Activated T-cell treated with anti-CD3 and anti-CD28 coated beads for 48 hours (primary cell): Measurements from ENCODE around the gene PTPRG.

Experiments used
- DNase-seq: peaks from one replicate; pipeline ENCODE4 v3.0.0-alpha.2; 2020; ENCODE audit warnings: low read depth

The PTPRG gene

DNA sequence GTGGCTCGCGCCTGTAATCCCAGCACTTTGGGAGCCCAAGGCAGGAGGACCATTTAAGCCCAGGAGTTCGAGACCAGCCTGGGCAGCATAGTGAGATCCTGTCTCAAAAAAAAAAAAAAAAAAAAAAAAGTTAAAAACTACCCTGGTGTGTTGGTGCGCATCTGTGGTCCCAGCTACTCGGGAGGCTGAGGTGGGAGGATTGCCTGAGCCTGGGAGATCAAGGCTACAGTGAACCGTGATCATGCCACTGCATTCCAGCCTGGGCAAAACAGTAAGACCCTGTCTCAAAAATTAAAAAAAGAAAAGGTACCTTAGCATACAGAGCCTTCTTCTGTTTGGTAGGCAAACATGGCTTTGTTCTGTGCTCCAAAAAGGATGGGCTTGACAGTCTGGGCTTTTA is 57.5 kb downstream of the PTPRG start:
- no peak for DNase-seq

DNA sequence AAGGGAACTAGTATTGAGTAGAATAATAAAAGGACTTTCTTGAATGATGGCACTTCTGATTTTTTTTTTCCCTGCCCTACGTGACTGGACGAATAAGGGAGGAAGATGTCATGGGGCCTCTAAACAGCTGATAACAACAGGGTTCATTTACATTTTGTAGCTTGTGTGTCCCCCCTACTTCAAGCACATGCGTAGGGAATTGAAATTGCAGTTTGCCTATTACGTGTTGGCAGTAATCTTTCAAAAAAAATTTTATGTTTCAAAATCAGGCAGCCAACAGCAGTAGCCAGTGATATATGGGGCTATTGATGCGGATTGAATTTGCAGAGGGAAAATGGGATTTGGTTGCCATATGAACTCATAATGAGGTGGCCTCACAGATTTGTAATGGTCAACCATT is 58.7 kb downstream of the PTPRG start:
- no peak for DNase-seq

DNA sequence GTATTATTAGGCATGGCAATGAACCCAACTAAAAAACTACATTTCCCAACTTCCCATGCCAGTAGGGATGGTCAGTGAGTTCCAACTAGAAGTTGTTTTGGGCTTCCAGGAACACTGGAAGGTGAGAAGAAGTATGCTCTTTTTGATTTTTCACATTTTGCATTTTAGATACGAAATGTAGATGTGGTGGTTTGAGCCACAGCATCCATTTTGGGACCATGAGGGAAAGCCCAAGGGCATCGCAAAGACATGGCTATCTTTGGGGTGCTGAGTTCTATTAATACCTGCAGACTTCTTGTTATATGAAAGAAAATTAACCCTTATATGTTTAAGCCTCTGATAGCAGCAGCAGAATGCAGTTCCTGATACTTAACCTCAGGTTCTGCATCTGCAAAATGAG is 62.9 kb downstream of the PTPRG start:
- no peak for DNase-seq

DNA sequence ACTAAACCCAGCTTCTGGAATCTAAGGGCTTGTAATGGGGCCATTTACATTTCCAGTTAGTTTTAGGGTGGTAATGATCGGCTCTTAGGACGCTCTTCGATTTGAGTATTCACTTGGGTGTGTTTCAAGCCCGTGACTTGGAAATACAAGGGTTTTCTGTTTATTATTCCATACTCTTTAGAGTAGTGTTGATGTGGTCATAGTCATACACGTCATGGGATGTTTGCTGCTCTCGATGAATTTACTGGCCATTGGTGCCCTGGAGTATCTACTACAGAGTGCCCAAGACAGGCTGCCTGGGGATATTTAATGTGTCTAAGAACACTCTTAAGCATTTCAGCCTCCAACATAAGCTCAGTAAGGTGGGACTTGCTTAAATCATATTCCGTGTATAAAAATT is 64.1 kb downstream of the PTPRG start:
- no peak for DNase-seq

DNA sequence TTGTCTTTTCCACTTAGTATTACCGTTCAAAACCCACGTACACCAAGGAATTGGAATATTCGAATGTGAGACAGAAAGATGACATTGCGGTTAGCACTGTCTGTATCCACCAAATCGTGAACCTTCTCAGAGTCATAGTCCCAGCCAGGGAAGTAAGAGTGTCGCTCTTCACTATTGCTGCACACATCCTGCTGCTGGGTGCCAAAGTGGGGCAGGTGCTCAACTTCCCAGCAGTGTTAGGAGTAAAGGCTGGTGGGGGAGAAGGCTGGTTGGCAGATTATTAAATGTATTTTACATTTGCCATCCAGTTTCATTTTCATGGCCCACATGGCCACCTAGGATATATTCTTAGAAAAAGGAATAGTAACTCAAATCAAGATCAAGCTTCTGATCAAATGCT is 65.1 kb downstream of the PTPRG start:
- no peak for DNase-seq

DNA sequence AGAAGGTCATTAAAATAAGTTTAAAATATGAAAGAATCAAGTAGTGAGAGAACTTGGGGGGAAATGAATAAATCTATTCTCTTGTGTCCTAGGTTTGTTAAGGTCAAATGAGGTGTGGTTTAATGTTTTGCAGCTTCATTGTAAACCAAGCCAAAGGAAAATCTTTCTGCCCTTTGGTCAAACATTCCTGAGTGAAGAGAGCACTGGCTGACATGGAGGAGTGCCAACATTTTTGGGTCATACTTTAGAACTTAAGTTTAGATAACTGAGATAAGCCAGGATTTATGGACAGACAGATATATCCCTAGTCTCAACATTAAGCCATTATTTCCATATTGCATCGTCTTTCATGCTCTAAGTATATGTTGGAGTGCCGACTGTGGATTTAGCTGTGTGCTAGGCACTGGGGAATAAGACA is 66.4 kb downstream of the PTPRG start:
- DNase-seq: no peak

DNA sequence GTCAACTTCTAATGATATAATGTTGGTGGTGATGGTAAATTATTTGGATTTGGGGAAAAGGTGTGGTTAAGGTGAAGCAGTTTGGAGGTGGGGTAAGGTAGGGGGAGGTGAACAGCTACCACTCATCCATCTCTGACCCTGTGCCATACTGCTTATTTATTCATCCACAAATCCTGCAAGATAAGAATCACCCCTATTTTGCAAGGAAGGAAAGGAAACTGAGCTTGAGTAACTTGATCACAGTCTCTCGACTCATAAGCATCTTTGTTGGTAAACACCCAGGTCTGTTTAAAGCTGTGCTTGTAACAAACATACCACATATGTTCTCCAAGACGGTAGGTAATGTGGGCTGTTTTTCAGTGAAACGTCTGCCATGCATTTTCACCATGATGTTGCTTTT is 67.3 kb downstream of the PTPRG start:
- DNase-seq: no peak

DNA sequence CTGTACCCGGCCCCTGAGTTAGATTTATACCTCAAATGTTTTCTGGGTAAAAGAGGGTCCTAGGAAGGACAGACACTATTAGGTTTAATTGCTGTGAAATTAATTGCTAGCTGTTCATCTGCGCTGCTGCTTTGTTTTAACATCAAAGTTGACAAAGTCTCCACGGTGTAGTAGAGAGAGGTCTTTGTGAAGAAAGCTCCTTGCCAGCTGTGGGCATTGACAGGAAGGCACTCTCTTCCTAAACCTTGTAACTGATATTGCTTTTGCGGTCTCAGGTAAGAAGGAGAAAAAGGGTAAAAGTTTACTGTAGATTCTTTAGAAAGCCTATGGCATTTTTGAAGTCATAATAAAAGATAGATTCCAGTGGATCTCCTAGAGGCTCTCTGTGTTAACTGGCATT is 68.1 kb downstream of the PTPRG start:
- DNase-seq: no peak

DNA sequence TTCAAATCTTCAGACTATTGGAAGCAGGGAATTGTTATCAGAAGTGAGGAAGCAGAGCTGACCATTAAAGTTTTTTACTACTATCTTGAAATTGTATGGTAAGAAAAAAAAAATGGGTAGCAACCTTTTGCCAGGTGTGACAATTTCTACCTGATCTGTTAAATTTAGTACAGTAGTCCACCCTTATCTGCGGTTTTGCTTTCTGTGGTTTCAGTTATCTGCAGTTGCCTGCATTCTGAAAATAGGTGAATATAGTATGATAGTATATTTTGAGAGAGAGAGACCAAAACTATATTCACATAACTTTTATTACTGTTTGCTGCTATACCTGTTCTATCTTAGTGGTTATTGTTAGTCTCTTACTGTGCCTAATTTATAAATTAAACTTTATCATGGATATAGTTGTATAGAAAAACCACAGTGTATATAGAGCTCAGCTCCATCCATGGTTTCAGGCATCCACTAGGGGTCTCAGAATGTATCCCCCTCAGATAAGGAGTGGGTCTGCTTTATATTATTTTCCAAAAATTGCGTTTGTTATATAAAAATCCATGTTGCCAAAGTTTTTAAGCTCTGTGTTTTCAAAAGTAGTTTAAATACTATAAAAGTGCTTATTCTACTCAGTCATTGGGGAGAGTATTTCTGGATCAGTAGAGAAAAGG is 69.9 kb downstream of the PTPRG start:
- no peak for DNase-seq

DNA sequence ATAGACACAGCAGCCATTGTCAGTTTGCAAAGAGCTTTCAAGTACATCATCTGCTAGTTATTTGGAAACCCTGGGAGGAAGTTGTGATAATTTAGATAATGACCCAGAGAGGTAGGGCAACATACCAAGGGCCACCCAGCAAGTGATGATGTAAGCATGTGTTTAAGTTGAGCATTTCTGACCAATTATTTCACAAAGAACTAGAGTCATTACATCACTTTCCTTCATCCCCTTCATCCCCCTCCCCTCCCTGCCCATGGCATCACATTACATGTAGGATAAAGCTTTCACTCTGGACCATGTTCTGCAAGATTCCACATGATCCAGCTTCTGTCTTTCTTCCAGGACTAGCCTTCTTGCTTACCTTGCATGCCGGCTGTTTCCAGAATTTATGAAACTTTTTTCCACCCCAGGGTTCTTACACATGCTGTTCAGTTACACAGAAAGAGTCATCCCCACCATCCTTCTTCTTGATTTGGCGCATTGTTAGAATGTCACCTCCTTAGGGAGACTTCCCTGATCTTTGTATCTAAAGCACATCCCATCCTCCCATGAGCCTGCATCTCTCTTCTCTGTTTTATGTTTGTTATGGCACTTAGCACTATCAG is 71.3 kb downstream of the PTPRG start:
- no peak for DNase-seq

DNA sequence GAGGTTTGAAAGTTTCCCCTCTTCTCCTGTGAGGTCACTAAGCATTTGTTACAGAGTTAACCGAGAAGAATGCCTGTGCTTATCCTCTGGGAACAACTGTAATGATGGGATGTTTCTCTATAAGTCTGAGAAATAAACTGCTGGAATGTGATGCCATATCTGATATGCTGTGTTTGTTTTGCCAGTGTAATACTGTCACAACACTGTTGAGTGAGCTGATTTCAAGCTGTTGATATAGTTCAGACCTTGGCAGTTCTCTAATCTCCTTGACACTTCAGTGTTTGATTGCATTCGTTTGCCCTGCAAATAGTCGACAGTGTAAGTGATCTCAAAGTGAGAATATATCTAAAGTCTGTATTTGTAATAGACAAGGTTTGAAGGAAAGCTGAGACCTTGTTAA is 73.3 kb downstream of the PTPRG start:
- no peak for DNase-seq

DNA sequence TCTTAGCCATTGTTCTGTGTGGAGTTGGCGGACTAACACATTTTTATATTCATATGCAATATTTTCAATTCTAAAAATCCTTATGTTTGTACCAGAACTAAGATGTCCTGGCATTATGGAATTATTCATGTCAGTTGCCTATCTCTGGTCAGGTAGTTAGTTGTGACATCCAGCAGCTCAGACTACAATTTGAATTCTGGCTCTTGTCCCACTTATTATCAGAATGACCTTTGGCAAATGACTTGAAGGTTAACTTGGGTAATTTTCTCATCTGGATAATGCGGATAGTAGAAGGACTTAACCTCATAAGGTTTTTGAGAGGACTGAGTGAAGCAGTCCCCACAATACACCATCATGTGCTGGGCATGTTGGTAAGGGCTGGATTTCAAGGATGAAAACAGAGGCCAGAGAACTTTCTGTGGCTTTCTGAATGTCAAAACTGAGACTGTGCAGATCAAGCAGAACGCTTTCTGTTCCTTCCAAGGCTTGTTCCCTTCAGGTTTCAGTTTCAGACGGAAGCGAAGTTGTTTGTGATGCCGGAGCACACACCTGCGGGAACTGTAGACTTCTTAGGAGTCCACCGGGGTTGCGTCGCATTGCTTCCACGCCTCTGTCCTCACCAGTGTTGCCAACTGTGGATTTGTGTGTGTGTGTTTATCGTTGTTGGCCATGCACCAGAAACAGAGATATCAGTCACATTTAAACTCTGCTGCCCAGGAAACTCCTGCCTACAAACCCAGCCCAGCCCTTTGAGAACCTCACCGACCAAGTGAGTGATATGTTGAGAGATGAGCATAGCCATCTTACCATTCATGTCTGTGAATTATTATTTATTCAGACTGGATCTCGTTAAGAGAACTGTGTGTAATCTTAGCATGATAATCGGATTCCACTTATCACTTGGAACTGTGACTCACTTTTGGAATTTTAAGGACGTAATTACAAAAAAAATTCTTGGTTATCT is 76.0 kb downstream of the PTPRG start:
- no peak for DNase-seq

DNA sequence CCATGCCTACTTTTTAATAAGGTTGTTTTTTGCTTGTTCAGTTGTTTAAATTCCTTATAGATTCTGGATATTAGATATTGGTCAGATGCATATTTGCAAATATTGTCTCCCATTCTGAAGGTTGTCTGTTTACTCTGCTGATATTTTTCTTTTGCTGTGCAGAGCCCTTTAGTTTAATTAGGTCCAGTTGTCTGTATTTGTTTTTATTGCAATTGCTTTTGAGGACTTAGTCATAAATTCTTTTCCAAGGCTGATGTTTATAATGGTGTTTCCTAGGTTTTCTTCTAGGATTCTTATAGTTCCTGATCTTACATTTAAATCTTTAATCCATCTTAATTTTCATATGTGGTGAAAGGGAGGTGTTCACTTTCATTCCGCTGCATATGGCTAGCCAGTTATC is 77.4 kb downstream of the PTPRG start:
- no peak for DNase-seq

DNA sequence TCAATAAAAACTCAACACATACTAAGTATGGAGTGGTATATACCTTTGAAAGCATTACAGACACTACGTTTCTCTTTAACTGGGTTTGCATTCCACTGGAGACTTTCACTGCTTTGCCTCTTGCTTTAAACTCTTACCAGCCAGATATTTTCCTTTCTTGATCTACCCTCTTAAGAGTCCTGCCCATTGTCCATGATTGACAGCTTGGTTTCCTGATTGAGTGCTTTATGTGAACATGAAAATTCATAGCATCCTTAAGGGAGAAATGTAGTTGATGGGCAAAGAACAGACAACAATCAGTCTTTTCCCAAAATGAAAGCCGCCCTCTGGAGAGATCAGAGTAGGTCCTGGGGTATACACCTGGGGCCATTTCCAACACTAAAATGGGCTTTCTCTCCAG is 78.6 kb downstream of the PTPRG start:
- DNase-seq: no peak

DNA sequence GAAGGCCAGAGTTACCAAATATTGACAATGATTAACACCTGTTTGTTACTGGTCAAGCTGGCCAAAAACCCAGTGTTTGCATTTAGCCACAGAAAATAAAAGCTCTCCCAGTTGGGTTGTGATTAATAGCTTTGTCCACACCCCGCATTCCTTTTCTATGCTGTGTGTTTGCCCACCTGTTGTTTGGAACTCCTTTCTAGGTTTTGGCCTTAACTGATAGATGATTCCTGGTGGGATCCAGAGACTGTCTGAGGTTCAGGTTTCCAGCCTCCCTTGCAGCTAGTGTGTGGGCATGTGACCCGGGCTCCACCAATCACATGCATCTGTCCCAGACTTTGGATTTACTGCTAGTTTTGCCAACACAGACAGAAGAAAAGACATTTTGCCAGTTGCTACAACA is 83.8 kb downstream of the PTPRG start:
- no peak for DNase-seq

DNA sequence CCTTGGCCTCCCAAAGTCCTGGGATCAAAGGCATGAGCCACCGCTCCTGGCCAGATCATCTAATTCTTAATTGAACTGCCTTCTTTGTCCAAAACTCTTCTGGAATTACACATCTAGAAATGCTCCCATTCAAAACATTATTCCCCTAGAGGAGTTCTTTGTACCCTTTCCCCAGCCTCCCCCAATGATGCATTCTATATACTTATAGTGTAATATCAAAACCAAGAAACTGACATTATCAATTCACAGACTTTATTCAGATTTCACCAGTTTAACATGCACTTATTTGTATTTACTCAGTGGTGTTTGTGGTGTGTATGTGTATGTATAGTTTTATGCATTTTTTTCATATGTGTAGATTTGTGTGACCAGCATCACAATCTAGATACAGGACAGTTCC is 85.0 kb downstream of the PTPRG start:
- DNase-seq: no peak

DNA sequence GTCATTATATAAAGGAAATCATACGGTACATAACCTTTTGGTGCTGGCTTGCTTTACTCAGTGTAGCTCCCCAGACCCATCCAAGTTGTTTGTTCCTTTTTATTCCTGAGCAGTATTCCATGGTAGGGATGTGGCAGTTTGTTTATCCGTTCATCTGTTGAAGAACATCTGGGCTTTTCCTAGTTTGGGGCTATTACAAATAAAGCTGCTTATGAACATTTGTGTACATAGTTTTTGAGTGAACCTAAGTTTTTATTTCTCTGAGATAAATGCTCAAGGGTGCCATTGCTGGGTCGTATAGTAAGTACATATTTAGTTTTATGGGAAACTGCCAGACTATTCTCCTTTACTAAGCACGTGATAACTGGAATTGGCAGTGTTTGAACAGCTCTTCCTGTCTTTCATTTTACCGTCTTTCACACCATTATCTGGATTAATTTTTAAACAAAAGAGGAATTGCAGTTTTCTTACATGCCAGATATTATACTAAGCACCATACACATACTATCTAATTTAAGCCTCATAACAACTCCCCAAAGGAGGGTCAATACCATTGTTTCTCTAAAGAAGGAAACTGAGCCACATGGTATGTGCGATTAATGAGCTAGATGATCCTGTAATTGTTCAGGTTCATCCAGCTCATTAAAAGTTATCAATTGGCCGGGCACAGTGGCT is 85.6 kb downstream of the PTPRG start:
- no peak for DNase-seq

DNA sequence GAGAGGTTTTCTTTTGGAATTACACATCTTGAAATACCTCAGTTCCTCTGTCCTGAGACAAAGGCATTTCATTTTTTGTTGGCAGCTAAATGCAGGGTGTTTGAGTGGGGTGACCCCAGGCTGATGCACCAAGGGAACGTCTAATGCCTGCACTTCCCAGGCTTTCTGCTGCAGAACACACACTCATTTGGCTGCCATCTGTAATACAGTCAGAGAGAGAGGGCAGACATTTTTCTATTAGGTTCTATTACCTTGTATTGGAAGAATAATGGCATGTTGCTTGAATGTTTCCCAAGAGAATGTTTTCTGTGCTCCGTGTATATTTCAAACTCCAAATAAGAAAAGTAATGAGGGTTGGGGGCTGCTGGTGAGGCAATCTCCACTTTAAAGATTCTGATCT is 87.1 kb downstream of the PTPRG start:
- DNase-seq: no peak

DNA sequence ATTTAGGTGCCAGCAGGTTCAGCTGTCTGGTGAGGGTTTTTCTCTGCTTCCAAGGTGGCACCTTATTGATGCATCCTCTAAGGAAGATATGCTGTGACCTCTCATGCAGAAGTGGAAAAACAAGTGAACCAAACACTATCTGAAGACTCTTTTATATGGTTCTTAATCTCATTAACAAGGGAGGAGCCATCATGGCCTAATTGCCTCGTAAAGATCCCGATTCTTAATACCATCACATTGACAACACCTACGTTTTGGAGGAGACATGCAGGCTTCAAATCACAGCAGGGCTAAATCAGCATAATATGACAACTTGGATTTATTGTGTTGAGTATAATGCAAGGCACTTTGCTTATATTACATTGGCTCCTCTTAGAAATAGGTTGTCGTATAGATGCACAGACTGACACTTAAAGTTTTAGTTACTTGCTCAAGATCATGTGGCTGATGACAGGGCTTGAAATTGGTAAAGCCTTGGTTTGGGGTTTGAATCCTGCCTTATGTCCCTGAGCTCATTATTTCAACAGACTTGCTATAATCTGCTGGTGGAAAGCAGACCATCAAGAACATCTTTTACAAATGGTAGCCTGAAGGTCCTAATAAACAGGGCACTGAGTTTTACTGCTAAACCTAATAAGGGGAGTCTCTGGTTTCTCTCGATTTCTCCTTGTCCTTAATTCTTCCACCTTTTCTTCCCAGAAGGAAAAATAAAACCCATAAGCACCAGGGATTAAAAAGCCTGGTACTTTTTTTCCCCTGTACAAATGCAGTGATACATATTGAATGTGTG is 88.2 kb downstream of the PTPRG start:
- DNase-seq: no peak

DNA sequence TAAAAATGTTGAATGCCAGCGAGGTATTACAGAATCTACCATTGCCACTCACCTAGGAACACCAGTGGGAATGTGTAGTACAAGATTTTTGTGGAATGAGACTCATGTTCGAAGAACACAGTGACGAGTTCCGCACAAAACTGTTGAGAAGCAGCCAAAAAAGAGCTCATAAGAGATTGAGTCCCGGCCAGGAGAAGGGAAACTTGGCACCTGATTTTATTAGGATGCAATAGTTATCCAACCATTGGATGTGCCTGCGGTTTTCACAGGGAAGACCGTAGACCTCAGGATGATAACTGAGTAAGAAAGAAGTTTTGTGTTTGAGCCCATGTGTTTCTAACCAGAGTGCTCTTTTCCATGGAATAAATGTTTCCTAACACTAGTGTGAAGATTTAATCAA is 88.9 kb downstream of the PTPRG start:
- no peak for DNase-seq

DNA sequence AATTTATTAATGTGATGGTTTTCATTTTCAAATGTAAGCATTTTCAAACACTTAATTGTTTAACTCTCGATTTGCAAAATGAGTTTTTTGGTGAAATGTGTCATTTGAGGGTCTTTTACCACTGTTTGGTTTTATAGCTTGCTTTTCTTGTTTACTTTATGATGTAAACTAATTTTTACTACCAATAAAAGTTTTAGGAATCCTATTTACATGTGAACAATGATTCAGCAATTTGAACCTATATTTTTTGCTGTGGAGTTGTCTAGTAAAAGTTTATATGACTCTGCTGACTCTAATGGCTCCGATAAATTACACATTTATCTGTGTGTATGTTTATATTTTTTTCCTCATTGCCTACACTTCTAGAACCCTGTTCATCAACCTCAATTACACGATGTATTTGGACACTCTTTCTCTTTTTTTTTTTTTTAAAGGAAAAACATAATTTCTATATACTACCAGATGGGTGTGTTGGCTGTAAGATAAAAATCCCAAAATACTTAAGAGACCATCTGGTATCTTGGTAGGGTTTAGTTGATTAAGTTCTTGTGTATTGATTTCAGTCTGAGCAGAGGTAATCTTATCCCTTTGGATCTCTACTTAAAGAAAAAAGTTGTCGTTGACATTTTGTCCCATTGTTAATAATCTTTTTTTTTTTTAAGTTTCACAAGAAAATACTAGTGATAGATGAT is 89.5 kb downstream of the PTPRG start:
- no peak for DNase-seq
